OCI-LY7 (cell line): ENCODE measurements around the gene NUP210. TPM values are rescaled to one million over a fixed set of nuclear protein-coding genes. Genes with fewer than 3 reads are reported as not detected.

ENCODE experiments used
- BruUV-seq: library from RNA; stranded (reverse); fragments of 400-500 nt; replicated peaks from 2 replicates; lab custom pipeline; 2021; lab: Mats Ljungman, UMichigan
- CTCF ChIA-PET: fragments of 300-600 bp; sonication (Branson Sonifier 250); formaldehyde crosslinking; loops from one replicate; lab custom pipeline; 2022; ENCODE audit warnings: antibody characterized with exemption; ENCODE audit not compliant: unreplicated experiment; lab: Charles Lee
- POLR2A ChIA-PET: fragments of 300-600 bp; sonication (Branson Sonifier 250); formaldehyde crosslinking; loops from one replicate; lab custom pipeline; 2022; ENCODE audit warnings: antibody characterized with exemption; lab: Charles Lee
- DNase-seq: peaks from one replicate; pipeline ENCODE4 v3.0.0-alpha.2; 2015; ENCODE audit warnings: low spot score
- H2AFZ ChIP-seq: fragments of 200-600 bp; sonication (generic), shearing (Covaris generic); 2 replicates; pipeline ENCODE4 v1.6.1; 2014; ENCODE audit warnings: mild to moderate bottlenecking, antibody characterized with exemption, low read length, moderate library complexity
- H3K27ac ChIP-seq: fragments of 200-600 bp; sonication (generic); 2 replicates; pipeline ENCODE4 v1.5.1; 2014; ENCODE audit warnings: mixed run types, low read depth, mild to moderate bottlenecking, moderate library complexity, low read length, inconsistent platforms; ENCODE audit not compliant: poor library complexity, severe bottlenecking
- H3K36me3 ChIP-seq: fragments of 200-600 bp; sonication (generic); 2 replicates; pipeline ENCODE4 v1.6.1; 2014; ENCODE audit warnings: mild to moderate bottlenecking, antibody characterized with exemption, low read length, moderate library complexity, mixed read lengths; ENCODE audit not compliant: insufficient read depth
- H3K4me1 ChIP-seq: fragments of 200-600 bp; sonication (generic); 2 replicates; pipeline ENCODE4 v1.5.1; 2014; ENCODE audit warnings: mild to moderate bottlenecking, low read length; ENCODE audit not compliant: insufficient read depth, poor library complexity, severe bottlenecking
- H3K4me2 ChIP-seq: fragments of 200-600 bp; sonication (generic); 2 replicates; pipeline ENCODE4 v1.6.1; 2014; ENCODE audit warnings: mild to moderate bottlenecking, low read length
- H3K4me3 ChIP-seq: fragments of 200-600 bp; sonication (generic); 2 replicates; pipeline ENCODE4 v1.5.1; 2014; ENCODE audit warnings: mild to moderate bottlenecking, low read depth, low read length; ENCODE audit not compliant: poor library complexity, severe bottlenecking
- H3K79me2 ChIP-seq: fragments of 200-600 bp; sonication (generic); 2 replicates; pipeline ENCODE4 v1.6.1; 2016; ENCODE audit warnings: low read depth, mild to moderate bottlenecking, low read length, moderate library complexity, mixed read lengths; ENCODE audit not compliant: insufficient read depth
- H3K9me2 ChIP-seq: fragments of 200-600 bp; sonication (generic); 2 replicates; pipeline ENCODE4 v1.6.1; 2016; ENCODE audit warnings: mild to moderate bottlenecking, low read length, mixed read lengths; ENCODE audit not compliant: insufficient read depth
- H3K9me3 ChIP-seq: fragments of 200-600 bp; sonication (generic); 2 replicates; pipeline ENCODE4 v1.6.1; 2014; ENCODE audit warnings: mild to moderate bottlenecking, mixed run types, low read length, mixed read lengths
- H4K20me1 ChIP-seq: fragments of 200-600 bp; sonication (generic); 2 replicates; pipeline ENCODE4 v1.6.1; 2014; ENCODE audit warnings: mild to moderate bottlenecking, antibody characterized with exemption, low read length, moderate library complexity, mixed read lengths; ENCODE audit not compliant: insufficient read depth
- CTCF ChIP-seq: fragments of 200-600 bp; sonication (generic); conservative IDR thresholded peaks from 2 replicates; pipeline ENCODE4 v1.5.1; 2014; ENCODE audit warnings: mild to moderate bottlenecking, antibody characterized with exemption, low read length, moderate library complexity, mixed read lengths
- EZH2phosphoT487 ChIP-seq: fragments of 200-600 bp; sonication (generic); IDR thresholded peaks from 2 replicates; pipeline ENCODE4 v1.6.1; 2018; ENCODE audit warnings: low read depth, borderline replicate concordance, mild to moderate bottlenecking, mixed run types, antibody characterized with exemption, low read length, moderate library complexity, mixed read lengths
- intact Hi-C: fragments of 100-400 bp; cut with micrococcal nuclease; formaldehyde crosslinking; loops from one replicate; pipeline ENCODE4 v1.10.0; 2022; ENCODE audit not compliant: unreplicated experiment
- total RNA-seq, 2 experiments: library from RNA; depleted of rRNA in 1 of 2; stranded (reverse); fragments of >200 nt in 1 of 2; shearing (Covaris generic) in 1 of 2; gene quantifications; 2 replicates each; pipeline ENCODE4 v1.2.3, GENCODE V29; 2014 to 2022

NUP210 gene
- total RNA-seq, 2 experiments from 2014 or later = 195 to 232 TPM

GRCh38 chr3:13424141-13424844 lies 4.2 kb upstream of the NUP210 start:
- Histone ChIP-seq H3K9me2 (no peaks in the 10 kb centered on the region), H3K4me3 (no peak overlapping the region), H2AFZ (no peak overlapping the region), H3K27ac (no peak overlapping the region), H3K4me2 (no peak overlapping the region), H3K36me3 (peaks cover 3% of the 10 kb centered on the region), H3K79me2 (peaks cover 17% of the 10 kb centered on the region), H4K20me1 (no peaks in the 10 kb centered on the region), H3K9me3 (peaks cover 6% of the 10 kb centered on the region; the same call in 1 of the 2 replicates), H3K4me1 (peaks cover 71% of the 10 kb centered on the region)
- BruUV-seq = no TSS peak
- TF ChIP-seq CTCF (no peak), EZH2phosphoT487 (no peak)
- ChIA-PET CTCF (interaction anchor here (1.2 kb wide), 1 partner anchor 28 kb away, joined by 4 read pairs; no protein-coding TSS in a partner anchor), POLR2A (interaction anchor here (0.6 kb wide), 1 partner anchor 9 kb away, joined by 3 read pairs; no protein-coding TSS in a partner anchor)
- DNase-seq = no peak
- intact Hi-C loops = no loop called here

- Histone ChIP-seq H3K9me2 (no peaks in the 10 kb centered on the region), H2AFZ (peak overlapping the region; percentile 78), H3K27ac (peak overlapping the region; percentile 91), H4K20me1 (peaks cover 23% of the 10 kb centered on the region), H3K36me3 (peaks cover 32% of the 10 kb centered on the region), H3K79me2 (peaks cover 49% of the 10 kb centered on the region), H3K4me3 (peak overlapping the region; percentile 98), H3K4me2 (peak overlapping the region; percentile 93), H3K4me1 (peaks cover 69% of the 10 kb centered on the region), H3K9me3 (peaks cover 6% of the 10 kb centered on the region; the same call in 1 of the 2 replicates)
- intact Hi-C loops = loop anchor here (1.0 to 2.0 kb wide), 3 partner anchors 7 to 404 kb away; no protein-coding TSS in a partner anchor
- ChIA-PET POLR2A (interaction anchor here (1.2 to 6.3 kb wide), 2 partner anchors 19 to 30 kb away, joined by 4 to 61 read pairs; no protein-coding TSS in a partner anchor), CTCF (no interaction called here)
- TSS peak; percentile 85 for BruUV-seq
- DNase-seq = peak; percentile 90
- 0 out of 2 replicates have a peak, but pooled peaks have one; percentile 13 for TF ChIP-seq CTCF
- TF ChIP-seq EZH2phosphoT487 = no peak
These were observed 976 bp upstream of the NUP210 start for GRCh38 chr3:13420831-13421765.
